Chondrocyte (in vitro differentiated cells): Measurements from ENCODE around the gene XPNPEP3. TPM values are rescaled to one million over a fixed set of nuclear protein-coding genes. Genes with fewer than 3 reads are reported as not detected.

ENCODE experiments used
- DNase-seq: peaks from one replicate; pipeline ENCODE4 v3.0.0; 2021; ENCODE audit warnings: mixed read lengths, low spot score
- H3K27ac Mint-ChIP-seq: one replicate; pipeline ENCODE4 v1.8.0; 2021; ENCODE audit warnings: mild to moderate bottlenecking, moderate library complexity, mixed read lengths; ENCODE audit not compliant: unreplicated experiment
- H3K27me3 Mint-ChIP-seq: 2 replicates; pipeline ENCODE4 v1.8.0; 2021; ENCODE audit warnings: low read depth, mixed read lengths
- H3K36me3 Mint-ChIP-seq: 2 replicates; pipeline ENCODE4 v1.8.0; 2021; ENCODE audit warnings: low read depth, mixed read lengths
- H3K4me1 Mint-ChIP-seq: 2 replicates; pipeline ENCODE4 v1.8.0; 2021; ENCODE audit warnings: low read depth, mild to moderate bottlenecking, mixed read lengths
- H3K4me3 Mint-ChIP-seq: one replicate; pipeline ENCODE4 v1.8.0; 2021; ENCODE audit warnings: mild to moderate bottlenecking, moderate library complexity, mixed read lengths; ENCODE audit not compliant: unreplicated experiment
- H3K9me3 Mint-ChIP-seq: 2 replicates; pipeline ENCODE4 v1.8.0; 2021; ENCODE audit warnings: low read depth, mixed read lengths
- total RNA-seq: library from RNA; stranded (reverse); gene quantifications from 3 replicates; pipeline ENCODE4 v1.2.1, GENCODE V29; 2021
- TF ChIP-seq, protein P1 (sequence below): fragments of 200-600 bp; sonication (generic); IDR thresholded peaks from 2 replicates; pipeline ENCODE4 v1.5.0; 2021; ENCODE audit warnings: antibody characterized with exemption, mild to moderate bottlenecking, moderate library complexity

The XPNPEP3 gene
- total RNA-seq, 1 donor from 2014 or later, result 15.3 TPM

DNA sequence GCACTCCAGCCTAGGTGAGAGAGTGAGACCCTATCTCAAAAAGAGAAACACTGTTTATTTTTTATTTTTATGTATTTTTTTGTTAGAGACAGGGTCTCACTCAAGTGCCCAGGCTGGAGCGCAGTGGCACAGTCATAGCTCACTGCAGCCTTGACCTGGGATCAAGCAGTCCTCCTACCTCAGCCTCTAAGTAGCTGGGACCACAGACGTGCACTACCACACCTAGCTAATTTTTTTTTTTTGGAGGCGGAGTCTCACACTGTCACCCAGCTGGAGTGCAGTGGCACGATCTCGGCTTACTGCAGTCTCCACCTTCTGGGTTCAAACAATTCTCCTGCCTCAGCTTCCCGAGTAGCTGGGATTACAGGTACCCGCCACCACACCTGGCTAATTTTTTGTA is 100.7 kb downstream of the XPNPEP3 start:
- no peak for DNase-seq
- Mint-ChIP-seq H3K27me3 (no peaks in the 10 kb centered on the region), H3K4me1 (peaks cover 25% of the 10 kb centered on the region), H3K9me3 (no peaks in the 10 kb centered on the region), H3K4me3 (no peak overlapping the region), H3K27ac (no peak overlapping the region), H3K36me3 (peaks cover 12% of the 10 kb centered on the region)
- TF ChIP-seq, protein P1, sequence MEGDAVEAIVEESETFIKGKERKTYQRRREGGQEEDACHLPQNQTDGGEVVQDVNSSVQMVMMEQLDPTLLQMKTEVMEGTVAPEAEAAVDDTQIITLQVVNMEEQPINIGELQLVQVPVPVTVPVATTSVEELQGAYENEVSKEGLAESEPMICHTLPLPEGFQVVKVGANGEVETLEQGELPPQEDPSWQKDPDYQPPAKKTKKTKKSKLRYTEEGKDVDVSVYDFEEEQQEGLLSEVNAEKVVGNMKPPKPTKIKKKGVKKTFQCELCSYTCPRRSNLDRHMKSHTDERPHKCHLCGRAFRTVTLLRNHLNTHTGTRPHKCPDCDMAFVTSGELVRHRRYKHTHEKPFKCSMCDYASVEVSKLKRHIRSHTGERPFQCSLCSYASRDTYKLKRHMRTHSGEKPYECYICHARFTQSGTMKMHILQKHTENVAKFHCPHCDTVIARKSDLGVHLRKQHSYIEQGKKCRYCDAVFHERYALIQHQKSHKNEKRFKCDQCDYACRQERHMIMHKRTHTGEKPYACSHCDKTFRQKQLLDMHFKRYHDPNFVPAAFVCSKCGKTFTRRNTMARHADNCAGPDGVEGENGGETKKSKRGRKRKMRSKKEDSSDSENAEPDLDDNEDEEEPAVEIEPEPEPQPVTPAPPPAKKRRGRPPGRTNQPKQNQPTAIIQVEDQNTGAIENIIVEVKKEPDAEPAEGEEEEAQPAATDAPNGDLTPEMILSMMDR, result no peak

GRCh38 chr22:40958299-40958698 is 101.4 kb downstream of the XPNPEP3 start:
- Mint-ChIP-seq H3K36me3 (peaks cover 12% of the 10 kb centered on the region), H3K9me3 (no peaks in the 10 kb centered on the region), H3K27ac (peak overlapping the region; percentile 17), H3K4me1 (peaks cover 18% of the 10 kb centered on the region), H3K4me3 (no peak overlapping the region), H3K27me3 (no peaks in the 10 kb centered on the region)
- no peak for DNase-seq
- TF ChIP-seq, protein P1, result no peak

DNA sequence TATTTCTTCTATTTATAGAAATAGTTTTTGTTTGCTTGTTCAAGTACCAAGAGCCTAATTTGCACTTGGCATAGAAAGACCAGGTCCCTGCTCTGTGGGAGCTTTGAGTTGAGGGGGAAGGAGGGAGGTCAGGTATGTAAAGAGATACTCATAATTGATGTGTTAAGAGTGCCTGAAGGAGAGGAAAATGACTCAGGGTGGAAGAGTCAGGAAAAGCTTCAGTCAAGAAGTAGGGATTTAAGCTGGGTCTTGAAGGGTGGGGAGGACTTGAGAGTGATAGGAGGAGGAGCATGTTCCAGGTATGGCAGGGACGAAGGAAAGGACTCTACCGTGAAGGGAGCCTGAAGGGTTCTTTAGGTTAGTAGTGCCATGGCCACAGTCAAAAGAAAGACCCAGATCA is 103.2 kb downstream of the XPNPEP3 start:
- Mint-ChIP-seq H3K4me3 (no peak overlapping the region), H3K9me3 (no peaks in the 10 kb centered on the region), H3K36me3 (peaks cover 11% of the 10 kb centered on the region), H3K27me3 (no peaks in the 10 kb centered on the region), H3K4me1 (peaks cover 4% of the 10 kb centered on the region), H3K27ac (peak overlapping the region; percentile 86)
- no peak for DNase-seq
- TF ChIP-seq, protein P1, result no peak

DNA sequence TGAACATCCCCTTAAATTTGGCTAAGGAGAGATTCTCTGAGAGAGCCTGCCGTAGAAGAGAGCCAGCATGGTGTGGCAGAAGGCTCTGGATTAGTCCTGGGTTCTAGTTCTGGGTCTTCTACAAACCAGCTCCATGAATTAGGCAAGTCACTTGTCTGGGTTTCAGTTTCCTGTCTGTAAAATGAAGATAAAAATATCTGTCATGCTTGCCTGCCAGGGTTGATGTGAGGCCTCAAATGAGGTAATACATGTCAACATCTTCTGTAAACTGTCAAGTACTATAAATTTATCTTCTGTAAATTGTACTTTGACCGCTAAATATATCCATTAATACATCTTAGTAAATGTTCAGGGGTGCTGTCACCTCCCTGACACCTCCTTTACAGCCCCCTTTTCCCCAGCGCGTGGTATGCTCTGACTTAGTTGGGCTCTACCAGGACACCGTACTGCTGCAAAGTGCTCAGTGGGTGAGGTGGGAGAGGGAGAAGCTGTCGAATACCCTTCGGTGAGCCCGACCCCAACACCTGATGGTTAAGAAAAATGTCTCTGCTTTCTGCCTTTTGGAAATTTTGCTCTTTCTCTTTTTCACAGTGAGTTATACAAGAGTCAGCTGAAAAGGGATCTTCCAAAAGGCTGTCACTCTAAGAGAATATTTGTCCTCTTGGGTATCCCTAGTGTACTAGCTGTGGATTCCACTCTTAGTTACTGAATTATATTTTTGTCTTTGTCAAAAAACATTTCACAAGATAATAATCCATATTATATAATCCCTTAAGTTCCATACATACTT is 109.2 kb downstream of the XPNPEP3 start:
- Mint-ChIP-seq H3K9me3 (no peaks in the 10 kb centered on the region), H3K27ac (no peak overlapping the region)
- TF ChIP-seq, protein P1, result no peak

GRCh38 chr22:40966726-40967085 is 109.8 kb downstream of the XPNPEP3 start:
- no peak overlapping the region for H3K4me3 Mint-ChIP-seq
- no peak overlapping the region for H3K27ac Mint-ChIP-seq
- H3K4me1 Mint-ChIP-seq, result peaks cover 3% of the 10 kb centered on the region
- peaks cover 30% of the 10 kb centered on the region for H3K36me3 Mint-ChIP-seq
- H3K27me3 Mint-ChIP-seq, result no peaks in the 10 kb centered on the region
- TF ChIP-seq, protein P1, result no peak
- no peak for DNase-seq
- no peaks in the 10 kb centered on the region for H3K9me3 Mint-ChIP-seq

More for the DNA sequence above, 109.2 kb downstream of the XPNPEP3 start:
- H3K4me1 Mint-ChIP-seq, result peaks cover 3% of the 10 kb centered on the region
- DNase-seq, result no peak
- H3K4me3 Mint-ChIP-seq, result no peak overlapping the region
- H3K27me3 Mint-ChIP-seq, result no peaks in the 10 kb centered on the region
- H3K36me3 Mint-ChIP-seq, result peaks cover 30% of the 10 kb centered on the region
